GM18909 (cell line): ENCODE data around the gene DHFR2.

Source experiments
- ATAC-seq: cut with Tn5 transposase; IDR thresholded peaks from one replicate; pipeline ENCODE4 v1.9.1; 2021; ENCODE audit warnings: mild to moderate bottlenecking; ENCODE audit not compliant: unreplicated experiment, poor library complexity

Gene DHFR2

DNA sequence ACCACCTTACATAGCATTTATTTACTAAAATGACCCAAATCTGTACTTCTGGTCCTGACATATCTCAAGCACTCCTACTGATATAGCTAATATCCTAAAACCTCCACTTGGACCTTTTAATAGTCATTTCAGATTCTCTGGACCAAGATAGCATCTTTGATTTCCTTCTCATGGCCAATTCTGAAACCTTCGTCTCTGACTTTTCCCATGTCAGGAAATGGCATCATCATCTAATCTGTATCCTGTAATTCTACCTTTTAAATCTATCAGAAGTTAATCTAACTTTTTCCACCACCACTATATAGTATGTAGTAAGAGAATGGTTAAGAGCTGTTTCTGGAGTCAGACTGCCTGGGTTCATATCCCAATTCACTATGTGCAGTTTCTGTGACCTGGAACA lies 50.5 kb downstream of the DHFR2 start:
- ATAC-seq = no peak

DNA sequence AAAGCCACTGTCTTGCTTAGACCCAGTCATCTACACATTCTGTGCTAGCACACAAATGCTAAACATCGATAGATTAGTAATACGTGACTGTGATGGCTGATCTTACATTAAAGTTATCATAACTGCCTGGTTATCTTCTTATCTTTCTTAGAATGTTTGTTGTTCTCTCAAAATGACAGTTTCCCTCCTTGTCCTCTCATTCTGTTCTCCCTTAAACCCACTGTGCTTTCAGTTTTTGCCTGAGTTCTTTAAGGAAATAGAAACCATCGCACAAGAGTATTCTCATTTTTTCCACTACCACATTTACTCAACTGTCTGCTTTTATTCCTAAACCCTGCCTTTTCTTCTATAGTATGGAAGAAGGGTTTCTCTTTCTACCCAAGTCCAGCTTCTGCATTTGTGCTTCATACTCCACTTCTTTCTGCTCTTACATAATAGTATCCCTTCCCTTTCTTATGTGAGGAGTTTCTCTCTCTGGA lies 51.4 kb downstream of the DHFR2 start:
- no peak for ATAC-seq

DNA sequence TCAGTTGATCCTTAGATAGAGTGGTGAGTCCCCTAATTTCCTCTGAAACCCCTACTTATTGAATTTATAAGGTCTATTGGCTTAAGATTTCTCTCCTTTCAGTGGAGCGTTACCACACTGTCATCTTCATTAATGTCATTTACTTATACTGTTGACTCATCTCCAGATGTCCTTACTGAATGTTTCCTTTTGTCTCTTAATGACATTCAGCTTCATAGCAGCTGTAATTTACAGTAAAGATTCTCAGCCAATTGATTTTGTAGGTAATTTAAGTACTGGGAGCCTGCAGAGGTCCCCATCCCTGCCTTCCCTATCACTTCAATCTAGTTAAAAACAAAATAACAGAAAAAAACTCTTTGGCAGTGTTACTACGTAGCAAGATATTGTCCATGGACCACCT lies 53.1 kb downstream of the DHFR2 start:
- ATAC-seq = no peak

DNA sequence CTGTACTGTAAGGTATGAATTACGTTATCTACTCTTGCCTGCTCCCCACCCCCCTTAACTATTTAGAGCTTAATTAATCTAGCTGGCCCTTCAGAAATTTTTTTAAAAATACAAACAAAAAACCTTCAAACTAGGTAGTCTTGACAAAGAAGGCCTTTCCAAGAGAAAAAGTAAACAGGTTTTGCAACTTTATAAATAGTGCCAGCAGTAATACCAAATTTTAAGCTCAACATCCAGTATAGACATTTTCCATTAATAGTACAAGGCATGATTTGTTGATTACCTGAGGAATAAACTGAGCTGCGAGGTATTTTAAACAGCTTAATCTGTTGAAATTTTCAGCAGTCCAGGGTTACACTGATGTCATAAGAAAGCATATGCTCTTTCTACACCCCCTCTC lies 54.5 kb downstream of the DHFR2 start:
- no peak for ATAC-seq
